HepG2 (cell line): Measurements from ENCODE around the gene GADD45A. TPM values are rescaled to one million over a fixed set of nuclear protein-coding genes. Genes with fewer than 3 reads are reported as not detected.
"Not testable (repeated sequence)": the region's sequence is repeated elsewhere in the genome, so short reads cannot be mapped to it uniquely, and the experiment has no call there.

Source experiments
- ATAC-seq: fragments of 200-7000 bp; cut with Tn5 transposase; 3 replicates; pipeline ENCODE4 v1.9.1; 2020; ENCODE audit warnings: mild to moderate bottlenecking, moderate library complexity
- BruUV-seq: library from RNA; stranded (reverse); fragments of 400-500 nt; replicated peaks from 2 replicates; lab custom pipeline; 2021; lab: Mats Ljungman, UMichigan
- CTCF ChIA-PET: fragments of 300-600 bp; formaldehyde crosslinking; extraction: SDS; loops from one replicate; lab custom pipeline; 2021; ENCODE audit warnings: low total read pairs, inconsistent platforms, low intra/inter-chr PET ratio; lab: Yijun Ruan, JAX
- POLR2A ChIA-PET: fragments of 350-600 bp; sonication (Branson Sonifier 250); formaldehyde crosslinking; loops from one replicate; lab custom pipeline; 2020; ENCODE audit warnings: antibody characterized with exemption, inconsistent platforms; lab: Yijun Ruan, JAX
- DNase-seq: peaks from one replicate; pipeline ENCODE4 v3.0.0-alpha.2; 2015; ENCODE audit warnings: low spot score
- FAIRE-seq: peaks from 3 replicates; lab custom pipeline; 2011; peaks lifted over from hg19 to GRCh38; lab: Jason Lieb, UNC
- H2AFZ ChIP-seq: one replicate; pipeline ENCODE4 v1.6.1; 2011; ENCODE audit warnings: low read length, inconsistent platforms
- H3K27ac ChIP-seq: fragments of 300-600 bp; 3 replicates; pipeline ENCODE4 v1.8.0; 2011; ENCODE audit warnings: mixed run types, mild to moderate bottlenecking, mixed read lengths, low read length, inconsistent platforms; ENCODE audit not compliant: insufficient read depth; ENCODE audit errors: extremely low read length
- H3K27me3 ChIP-seq, 2 experiments: fragments of 200-600 bp in 1 of 2; 2 replicates in 1 of 2; 3 replicates in 1 of 2; pipeline versions ENCODE4 v1.6.0 to v1.8.0; 2011; ENCODE audit warnings: low read length in 2 of 2, mild to moderate bottlenecking in 2 of 2, moderate library complexity in 2 of 2, inconsistent platforms in 1 of 2; ENCODE audit not compliant: insufficient read depth in 2 of 2, control insufficient read depth in 1 of 2
- H3K36me3 ChIP-seq, 2 experiments: fragments of 200-600 bp in 1 of 2; replicated peaks in 1 of 2; 2 replicates in 1 of 2; 3 replicates in 1 of 2; pipeline versions ENCODE4 v1.5.1 to v1.8.0; 2011; ENCODE audit warnings: low read length in 2 of 2, inconsistent platforms in 1 of 2; ENCODE audit not compliant: insufficient read depth in 2 of 2, control insufficient read depth in 1 of 2
- H3K4me1 ChIP-seq: 2 replicates; pipeline ENCODE4 v1.5.1; 2012; ENCODE audit warnings: low read length, inconsistent platforms; ENCODE audit not compliant: insufficient read depth
- H3K4me2 ChIP-seq: 2 replicates; pipeline ENCODE4 v1.6.0; 2011; ENCODE audit warnings: low read depth, low read length, inconsistent platforms
- H3K4me3 ChIP-seq, 3 experiments: fragments of 200-600 bp in 1 of 3; sonication (generic), shearing (Covaris generic) in 1 of 3; replicated peaks in 1 of 3; 2 replicates each; pipeline ENCODE4 v1.5.1; 2011 to 2016; ENCODE audit warnings: low read length in 3 of 3, inconsistent platforms in 2 of 3, low read depth in 2 of 3, mild to moderate bottlenecking in 2 of 3, control low read depth in 1 of 3, mixed read lengths in 1 of 3; ENCODE audit not compliant: insufficient read depth in 1 of 3
- H3K79me2 ChIP-seq: one replicate; pipeline ENCODE4 v1.6.1; 2011; ENCODE audit warnings: low read length, inconsistent platforms; ENCODE audit not compliant: insufficient read depth
- H3K9ac ChIP-seq: 2 replicates; pipeline ENCODE4 v1.6.0; 2011; ENCODE audit warnings: mild to moderate bottlenecking, low read depth, low read length, inconsistent platforms; ENCODE audit not compliant: insufficient read depth
- H3K9me3 ChIP-seq: 2 replicates; pipeline ENCODE4 v1.5.1; 2012; ENCODE audit warnings: mild to moderate bottlenecking, low read length
- H4K20me1 ChIP-seq: 2 replicates; pipeline ENCODE4 v1.6.0; 2011; ENCODE audit warnings: inconsistent platforms, mild to moderate bottlenecking, low read length, moderate library complexity; ENCODE audit not compliant: insufficient read depth
- EHMT2 ChIP-seq: fragments of 200-600 bp; sonication (generic); IDR thresholded peaks from 2 replicates; pipeline ENCODE4 v1.7.0; 2017; ENCODE audit warnings: antibody characterized with exemption, low read depth, low read length, borderline replicate concordance
- TBX2 ChIP-seq: sonication (generic); formaldehyde crosslinking; IDR thresholded peaks from 2 replicates; pipeline ENCODE4 v1.5.0; 2020; ENCODE audit warnings: missing genetic modification reagents, mild to moderate bottlenecking, borderline replicate concordance
- ZNF7 ChIP-seq: IDR thresholded peaks from 2 replicates; pipeline ENCODE4 v1.6.1; 2016; ENCODE audit warnings: missing biosample characterization, missing genetic modification reagents
- ZSCAN29 ChIP-seq: sonication (generic); formaldehyde crosslinking; conservative IDR thresholded peaks from 2 replicates; pipeline ENCODE4 v1.4.0; 2020; ENCODE audit warnings: mild to moderate bottlenecking, missing genetic modification reagents
- WGBS: methylation state at CpG from one replicate; pipeline ENCODE4 v1.1.6; 2017; ENCODE audit warnings: low lambda C conversion rate; 5-methylcytosine and 5-hydroxymethylcytosine counted together
- in situ Hi-C: cut with HindIII; loops from 2 replicates; pipeline ENCODE4 v1.10.0; 2017; ENCODE audit warnings: low pct_unique_long_range_greater_than_20kb; ENCODE audit not compliant: extremely low pct_ligation_motif_present
- intact Hi-C: fragments of 100-400 bp; cut with micrococcal nuclease; formaldehyde crosslinking; loops from one replicate; pipeline ENCODE4 v1.10.0; 2022; ENCODE audit not compliant: unreplicated experiment
- polyA plus RNA-seq, 8 experiments: library from polyadenylated mRNA; depleted of rRNA in 3 of 8; stranded (reverse) in 7 of 8; unstranded in 1 of 8; fragments of >200 nt; fragmentation: Illumina TruSeq in 4 of 8; extraction: Trizol in 4 of 8; gene quantifications; 2 replicates each; pipeline versions ENCODE4 v1.2.1 to v1.2.3, GENCODE V29; 2011 to 2016; ENCODE audit warnings: low read depth in 4 of 8, missing spikeins in 1 of 8, mixed read lengths in 1 of 8; ENCODE audit not compliant: insufficient read depth in 1 of 8
- total RNA-seq, 5 experiments: library from RNA; depleted of rRNA; stranded (reverse); fragments of >200 nt; fragmentation: Illumina TruSeq; extraction: Trizol; gene quantifications; 2 replicates each; pipeline ENCODE4 v1.2.3, GENCODE V29; 2016; ENCODE audit warnings: low read depth in 1 of 5

The GADD45A gene
- total and polyA plus RNA-seq, 2 of the 13 experiments (the other 11 are each of a cell fraction or from before 2014, with no cell fraction given) = 33.2 to 46.2 TPM

GRCh38 chr1:67730312-67730711 is 45.3 kb downstream of the GADD45A start:
- CTCF ChIA-PET, H2AFZ ChIP-seq, DNase-seq, H3K36me3 ChIP-seq, POLR2A ChIA-PET, H3K4me3 ChIP-seq, H4K20me1 ChIP-seq, BruUV-seq, H3K27ac ChIP-seq, intact Hi-C loops, H3K79me2 ChIP-seq, FAIRE-seq, H3K4me2 ChIP-seq, H3K9ac ChIP-seq, in situ Hi-C loops, H3K27me3 ChIP-seq, ATAC-seq, H3K9me3 ChIP-seq: not testable (repeated sequence)
- H3K4me1 ChIP-seq = peaks cover 13% of the 10 kb centered on the region
- WGBS = 38% methylated on average over 9 of the region's 9 CpGs

GRCh38 chr1:67731322-67731721 is 46.3 kb downstream of the GADD45A start:
- DNase-seq (no peak), FAIRE-seq (no peak), ATAC-seq (no peak)
- Histone ChIP-seq H2AFZ (no peak overlapping the region), H3K4me1 (peaks cover 15% of the 10 kb centered on the region), H3K4me2 (no peak overlapping the region), H3K9me3 (no peaks in the 10 kb centered on the region), H4K20me1 (no peaks in the 10 kb centered on the region), H3K4me3 (no peak overlapping the region), H3K9ac (no peak overlapping the region), H3K36me3 (no peaks in the 10 kb centered on the region), H3K27me3 (peaks cover 1 to 5% of the 10 kb centered on the region in 2 experiments; a peak in 2 of 5 replicates), H3K27ac (no peak overlapping the region), H3K79me2 (no peaks in the 10 kb centered on the region)
- CTCF ChIA-PET = no interaction called here
- no TSS peak for BruUV-seq
- intact Hi-C loops = no loop called here
- POLR2A ChIA-PET = no interaction called here
- 21% methylated on average over 2 of the region's 2 CpGs for WGBS
- in situ Hi-C loops = no loop called here
- no peak for TF ChIP-seq EHMT2
- TF ChIP-seq TBX2 (CRISPR knock-in tag) = no peak
- TF ChIP-seq ZNF7 (CRISPR knock-in tag) = peak; percentile 59; the same call in 1 of the 2 replicates
- TF ChIP-seq ZSCAN29 (CRISPR knock-in tag) = no peak
